Activated T-helper 17 cell treated with anti-CD3 and anti-CD28 coated beads, Interleukin-2, amount 50 U/mL, for 72 hours (primary cell): ENCODE results near the gene DNAJC21. TPM values are rescaled to one million over a fixed set of nuclear protein-coding genes. Genes with fewer than 3 reads are reported as not detected.
A peak's percentile ranks its signal among the peaks of the same experiment; 100 is the strongest.

ENCODE experiments used
- ATAC-seq: fragments of 150-1000 bp; cut with Tn5 transposase; replicated peaks from 2 replicates; pipeline ENCODE4 v1.10.0; 2021; ENCODE audit warnings: mild to moderate bottlenecking, moderate library complexity
- H3K27ac Mint-ChIP-seq: one replicate; pipeline ENCODE4 v1.8.0; 2022; ENCODE audit warnings: mixed read lengths
- H3K27me3 Mint-ChIP-seq: one replicate; pipeline ENCODE4 v1.8.0; 2022; ENCODE audit warnings: mixed read lengths
- H3K36me3 Mint-ChIP-seq: one replicate; pipeline ENCODE4 v1.8.0; 2022; ENCODE audit warnings: low read depth, mild to moderate bottlenecking, mixed read lengths
- H3K4me1 Mint-ChIP-seq: one replicate; pipeline ENCODE4 v1.8.0; 2022; ENCODE audit warnings: mixed read lengths
- H3K4me3 Mint-ChIP-seq: one replicate; pipeline ENCODE4 v1.8.0; 2022; ENCODE audit warnings: mild to moderate bottlenecking, mixed read lengths
- H3K9me3 Mint-ChIP-seq: one replicate; pipeline ENCODE4 v1.8.0; 2022; ENCODE audit warnings: mixed read lengths
- total RNA-seq, 2 donors: library from RNA; stranded (reverse); gene quantifications; one replicate each; pipeline ENCODE4 v1.2.3, GENCODE V29; 2022

The DNAJC21 gene
- 10 to 100 TPM; 33.2 to 53.4 TPM for total RNA-seq

DNA sequence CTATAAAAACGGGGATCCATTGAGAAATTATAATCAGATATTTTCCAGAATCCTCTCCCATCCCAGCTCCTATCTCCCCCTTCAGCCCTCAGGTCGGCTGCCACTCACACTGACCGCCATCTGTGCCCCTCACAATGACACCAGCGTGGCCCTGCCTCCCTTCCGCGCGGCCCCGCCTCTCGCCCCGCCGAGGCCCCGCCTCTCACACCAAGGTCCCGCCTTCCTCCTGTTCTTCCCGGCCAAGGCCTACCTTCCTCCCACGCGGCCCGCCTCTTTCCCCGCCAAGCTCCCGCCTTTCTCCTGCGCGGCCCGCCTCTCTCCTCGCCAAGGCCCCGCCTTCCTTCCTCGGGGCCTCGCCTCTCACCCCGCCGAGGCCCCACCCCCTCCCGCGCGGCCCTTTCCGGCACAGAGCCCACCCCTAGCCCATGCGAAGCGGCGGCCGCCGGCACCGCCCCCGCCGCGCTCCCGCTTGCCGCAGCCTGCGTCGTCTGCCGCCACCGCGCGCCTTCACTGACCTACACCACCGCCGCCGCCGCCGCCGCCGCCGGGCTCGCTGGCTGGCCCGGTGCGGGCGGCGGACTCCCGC is at the start of gene DNAJC21:
TSS of gene DNAJC21 (plus strand) at position 426 of the 586 bp plus-strand sequence. CDS start 261 bp downstream, outside the sequence.
- peaks cover 20% of the 10 kb centered on the region for H3K4me1 Mint-ChIP-seq
- H3K36me3 Mint-ChIP-seq, result peaks cover 59% of the 10 kb centered on the region
- H3K9me3 Mint-ChIP-seq, result no peaks in the 10 kb centered on the region
- peak; percentile 91 for ATAC-seq
- peak within 1 kb of the TSS; percentile 88 for H3K4me3 Mint-ChIP-seq
- H3K27ac Mint-ChIP-seq, result peak within 1 kb of the TSS; percentile 95
- H3K27me3 Mint-ChIP-seq, result no peaks in the 10 kb centered on the region

DNA sequence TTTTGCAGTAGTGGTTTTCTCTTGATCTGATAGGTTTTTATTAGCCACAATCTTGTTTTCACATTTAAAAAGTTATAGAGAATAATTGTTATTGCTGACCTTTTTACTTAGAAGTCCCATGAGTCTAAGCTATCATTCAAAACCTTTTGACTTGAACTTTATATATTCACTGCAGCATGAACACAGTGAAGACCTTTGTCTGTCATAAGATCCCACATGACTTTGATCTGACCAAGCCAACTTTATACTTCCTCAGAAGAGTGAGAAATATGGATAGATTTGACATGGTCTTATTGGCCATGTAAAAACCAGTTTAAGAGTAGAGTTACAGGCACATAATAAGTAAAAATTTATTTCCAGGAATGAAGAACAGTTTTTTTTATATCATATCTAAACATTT is 48.1 kb upstream of the DNAJC21 start:
- Mint-ChIP-seq H3K36me3 (no peaks in the 10 kb centered on the region), H3K27me3 (peaks cover 11% of the 10 kb centered on the region), H3K4me3 (no peak overlapping the region), H3K9me3 (no peaks in the 10 kb centered on the region), H3K27ac (no peak overlapping the region), H3K4me1 (no peaks in the 10 kb centered on the region)
- ATAC-seq, result no peak

DNA sequence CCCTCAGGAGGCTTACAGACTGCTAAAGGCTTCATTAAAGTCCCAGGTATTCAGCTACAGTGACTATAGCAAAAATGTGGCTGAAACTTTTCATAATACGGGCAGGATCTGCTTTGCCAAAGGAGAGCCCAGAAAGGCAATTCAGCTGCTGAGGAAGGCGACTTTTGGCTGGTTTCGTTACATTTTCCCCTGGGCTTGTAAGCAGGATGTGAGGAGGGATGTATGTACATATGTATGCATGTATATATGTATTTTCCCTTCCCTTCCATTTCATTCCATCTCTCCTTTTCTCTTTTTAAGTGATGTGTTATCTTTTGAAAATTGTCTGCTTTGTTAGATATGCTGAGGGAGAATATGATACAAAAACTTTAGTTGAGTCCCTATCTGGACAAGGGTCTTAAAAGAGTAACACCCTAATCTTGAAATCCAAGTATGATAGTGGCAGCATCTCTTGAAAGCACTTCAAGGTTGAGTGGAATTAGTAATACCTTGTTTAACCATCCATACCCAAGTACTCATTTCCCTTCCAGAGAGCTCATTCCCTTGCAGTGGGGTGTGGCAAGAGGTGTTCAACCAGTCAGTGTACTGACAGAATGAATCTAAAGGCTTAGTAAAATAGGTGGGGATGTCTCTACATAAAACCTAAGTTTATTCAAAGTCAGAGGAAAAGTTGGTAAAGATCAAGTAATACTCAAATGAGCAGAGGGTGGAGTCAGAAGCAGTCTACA is 42.8 kb upstream of the DNAJC21 start:
- no peak for ATAC-seq
- Mint-ChIP-seq H3K4me1 (no peaks in the 10 kb centered on the region), H3K27ac (no peak overlapping the region)

DNA sequence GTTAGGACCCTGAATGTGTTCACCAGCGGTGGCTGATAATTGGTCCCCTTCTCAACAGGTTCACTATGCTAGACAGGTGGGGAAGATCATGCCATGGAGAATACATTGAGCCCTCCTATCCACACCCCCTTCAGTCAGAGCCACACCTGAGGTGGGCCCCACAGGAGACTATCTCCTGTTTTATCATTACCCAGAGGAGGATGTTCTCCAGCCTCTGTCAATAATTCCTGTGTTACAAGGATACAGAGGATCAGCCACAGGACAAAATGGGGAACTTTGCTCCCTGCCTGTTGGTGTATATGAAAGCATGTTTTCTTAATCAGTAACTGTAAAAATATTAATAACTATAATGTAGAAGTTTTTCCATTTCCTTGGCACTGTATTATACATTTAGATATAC is 40.0 kb upstream of the DNAJC21 start:
- peaks cover 6% of the 10 kb centered on the region for H3K27me3 Mint-ChIP-seq
- no peaks in the 10 kb centered on the region for H3K4me1 Mint-ChIP-seq
- no peaks in the 10 kb centered on the region for H3K36me3 Mint-ChIP-seq
- H3K27ac Mint-ChIP-seq, result no peak overlapping the region
- no peak for ATAC-seq
- no peaks in the 10 kb centered on the region for H3K9me3 Mint-ChIP-seq
- no peak overlapping the region for H3K4me3 Mint-ChIP-seq

More for the DNA sequence above, 42.8 kb upstream of the DNAJC21 start:
- no peak overlapping the region for H3K4me3 Mint-ChIP-seq
- peaks cover 10% of the 10 kb centered on the region for H3K27me3 Mint-ChIP-seq
- no peaks in the 10 kb centered on the region for H3K36me3 Mint-ChIP-seq
- H3K9me3 Mint-ChIP-seq, result no peaks in the 10 kb centered on the region

- peaks cover 2% of the 10 kb centered on the region for H3K27me3 Mint-ChIP-seq
- no peak overlapping the region for H3K27ac Mint-ChIP-seq
- H3K36me3 Mint-ChIP-seq, result peaks cover 7% of the 10 kb centered on the region
- no peak for ATAC-seq
- H3K4me3 Mint-ChIP-seq, result no peak overlapping the region
- H3K4me1 Mint-ChIP-seq, result no peaks in the 10 kb centered on the region
- no peaks in the 10 kb centered on the region for H3K9me3 Mint-ChIP-seq
These were observed 37.4 kb upstream of the DNAJC21 start for GRCh38 chr5:34891981-34892380.

- no peaks in the 10 kb centered on the region for H3K9me3 Mint-ChIP-seq
- H3K4me3 Mint-ChIP-seq, result no peak overlapping the region
- ATAC-seq, result no peak
- H3K36me3 Mint-ChIP-seq, result peaks cover 7% of the 10 kb centered on the region
- no peak overlapping the region for H3K27ac Mint-ChIP-seq
- no peaks in the 10 kb centered on the region for H3K4me1 Mint-ChIP-seq
- H3K27me3 Mint-ChIP-seq, result no peaks in the 10 kb centered on the region
These were observed 36.9 kb upstream of the DNAJC21 start for GRCh38 chr5:34892414-34892813.

- Mint-ChIP-seq H3K36me3 (peaks cover 7% of the 10 kb centered on the region), H3K27me3 (no peaks in the 10 kb centered on the region), H3K27ac (no peak overlapping the region), H3K4me1 (no peaks in the 10 kb centered on the region), H3K9me3 (no peaks in the 10 kb centered on the region), H3K4me3 (no peak overlapping the region)
- no peak for ATAC-seq
These were observed 34.6 kb upstream of the DNAJC21 start for GRCh38 chr5:34894716-34895115.

DNA sequence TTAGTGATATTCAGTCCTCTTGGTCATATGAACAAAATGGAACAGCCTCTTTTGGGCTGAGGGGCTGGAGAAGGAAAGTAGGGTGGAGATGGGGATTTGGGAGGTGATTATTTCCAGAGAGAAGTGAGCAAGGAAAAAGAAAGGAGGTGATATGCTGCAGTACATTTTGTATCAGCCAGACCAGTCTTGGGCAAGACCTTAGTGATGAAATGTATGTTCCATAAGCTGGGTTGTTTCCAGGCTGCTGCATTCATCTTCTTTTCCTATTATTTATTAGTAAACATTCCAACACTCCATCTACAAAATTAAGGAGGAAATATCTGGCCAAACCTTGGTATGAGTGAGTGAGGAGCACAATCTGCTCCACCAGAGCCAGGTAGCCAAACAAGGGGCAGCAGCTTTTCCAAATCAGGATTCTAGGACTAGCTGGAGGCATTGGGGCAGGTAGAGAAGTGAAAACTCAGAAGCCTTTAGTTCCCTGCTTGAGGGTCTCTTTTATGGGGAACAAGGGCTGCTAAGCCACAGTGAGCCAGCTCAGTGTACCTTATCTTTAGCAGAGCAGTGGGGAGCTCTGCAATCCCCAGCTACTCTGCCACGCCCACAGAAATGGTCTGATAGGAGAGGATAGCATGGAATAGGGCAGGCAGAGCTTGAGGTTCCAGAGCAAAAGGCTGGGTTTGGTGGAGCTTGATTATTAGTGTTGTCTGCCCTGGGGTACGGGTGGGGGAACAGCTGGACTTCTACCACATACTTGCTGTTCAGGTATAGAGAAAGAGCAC is 33.5 kb upstream of the DNAJC21 start:
- Mint-ChIP-seq H3K4me3 (no peak overlapping the region), H3K27me3 (no peaks in the 10 kb centered on the region), H3K4me1 (no peaks in the 10 kb centered on the region), H3K36me3 (peaks cover 7% of the 10 kb centered on the region), H3K9me3 (no peaks in the 10 kb centered on the region), H3K27ac (peak overlapping the region; percentile 21)
- no peak for ATAC-seq

DNA sequence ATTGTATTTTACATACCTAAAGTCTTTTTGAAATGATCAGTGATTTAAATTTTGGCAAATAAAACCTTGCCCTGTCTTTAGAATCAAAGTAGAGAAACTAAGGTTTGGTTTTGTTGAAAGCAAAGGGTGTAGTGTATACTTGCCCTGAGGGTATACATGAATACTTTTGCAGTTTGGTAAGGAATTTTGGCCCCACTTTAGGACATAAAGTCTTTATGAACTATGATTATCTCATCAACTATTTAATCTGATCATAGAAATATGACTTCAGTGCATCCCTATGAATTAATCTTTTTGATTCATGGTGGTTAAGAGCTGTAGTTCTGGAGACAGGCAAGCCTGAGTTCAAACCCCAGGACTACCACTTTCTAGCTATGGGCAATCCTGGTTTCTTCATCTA is 31.7 kb upstream of the DNAJC21 start:
- ATAC-seq, result no peak
- no peaks in the 10 kb centered on the region for H3K4me1 Mint-ChIP-seq
- peaks cover 16% of the 10 kb centered on the region for H3K36me3 Mint-ChIP-seq
- no peaks in the 10 kb centered on the region for H3K27me3 Mint-ChIP-seq
- no peaks in the 10 kb centered on the region for H3K9me3 Mint-ChIP-seq
- no peak overlapping the region for H3K27ac Mint-ChIP-seq
- H3K4me3 Mint-ChIP-seq, result no peak overlapping the region

DNA sequence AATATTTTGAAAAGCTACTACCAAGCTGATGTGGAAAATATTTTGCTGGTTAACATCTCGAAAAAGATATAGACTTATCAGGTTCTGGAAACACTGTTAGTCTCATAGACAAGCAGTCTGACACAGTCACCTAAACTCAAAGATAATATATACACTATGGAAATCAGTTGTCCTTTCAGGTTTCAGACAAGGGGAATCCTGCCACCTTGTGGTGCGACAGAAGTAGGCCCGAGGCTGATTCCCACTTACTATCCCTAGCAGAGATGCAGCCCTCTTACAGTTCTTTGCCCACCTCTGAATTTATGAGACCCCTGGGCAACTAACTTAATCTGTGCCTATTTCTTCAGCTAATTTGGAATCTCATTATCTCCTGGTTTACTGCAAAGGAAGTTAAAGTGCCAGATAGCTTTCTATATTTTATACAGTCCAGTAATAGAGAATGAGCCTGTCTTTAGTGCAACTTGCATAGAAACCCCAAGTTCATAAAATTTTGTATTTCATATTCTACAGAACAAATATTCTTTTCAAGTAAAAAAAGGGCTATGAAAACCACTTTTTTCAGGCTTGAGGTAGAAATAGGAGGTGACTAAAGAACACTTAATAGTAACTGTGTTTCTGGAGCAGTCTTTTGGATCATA is 31.0 kb upstream of the DNAJC21 start:
- Mint-ChIP-seq H3K27ac (no peak overlapping the region), H3K9me3 (no peaks in the 10 kb centered on the region), H3K4me1 (no peaks in the 10 kb centered on the region), H3K36me3 (peaks cover 18% of the 10 kb centered on the region), H3K27me3 (no peaks in the 10 kb centered on the region), H3K4me3 (no peak overlapping the region)
- ATAC-seq, result peak; percentile 67

- ATAC-seq, result no peak
- Mint-ChIP-seq H3K27me3 (no peaks in the 10 kb centered on the region), H3K9me3 (no peaks in the 10 kb centered on the region), H3K4me1 (no peaks in the 10 kb centered on the region), H3K4me3 (no peak overlapping the region), H3K27ac (no peak overlapping the region), H3K36me3 (peaks cover 22% of the 10 kb centered on the region)
These were observed 30.3 kb upstream of the DNAJC21 start for GRCh38 chr5:34899066-34899465.

- no peak overlapping the region for H3K4me3 Mint-ChIP-seq
- H3K27ac Mint-ChIP-seq, result no peak overlapping the region
- no peak for ATAC-seq
- H3K27me3 Mint-ChIP-seq, result no peaks in the 10 kb centered on the region
- peaks cover 32% of the 10 kb centered on the region for H3K36me3 Mint-ChIP-seq
- H3K4me1 Mint-ChIP-seq, result no peaks in the 10 kb centered on the region
- no peaks in the 10 kb centered on the region for H3K9me3 Mint-ChIP-seq
These were observed 28.7 kb upstream of the DNAJC21 start for GRCh38 chr5:34900652-34901051.

DNA sequence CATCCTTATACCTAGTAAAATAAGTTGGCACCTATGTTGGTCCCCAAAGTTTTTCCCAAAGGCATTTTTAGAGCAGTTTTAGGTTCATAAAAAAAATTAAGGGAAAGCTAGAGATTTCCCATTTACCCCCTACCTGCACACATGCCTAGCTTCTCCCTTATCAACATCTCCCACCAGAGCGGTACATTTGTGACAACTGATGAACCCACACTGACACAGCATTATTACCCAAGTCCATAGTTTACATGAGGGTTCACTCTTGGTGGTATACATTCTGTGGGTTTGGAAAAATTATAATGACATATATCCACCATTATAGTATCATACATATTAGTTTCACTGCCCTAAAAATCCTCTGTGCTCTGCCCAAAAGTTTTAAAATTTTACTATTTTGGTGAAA is 26.1 kb upstream of the DNAJC21 start:
- H3K27me3 Mint-ChIP-seq, result no peaks in the 10 kb centered on the region
- H3K4me3 Mint-ChIP-seq, result no peak overlapping the region
- H3K36me3 Mint-ChIP-seq, result peaks cover 46% of the 10 kb centered on the region
- H3K9me3 Mint-ChIP-seq, result no peaks in the 10 kb centered on the region
- ATAC-seq, result no peak
- H3K4me1 Mint-ChIP-seq, result no peaks in the 10 kb centered on the region
- no peak overlapping the region for H3K27ac Mint-ChIP-seq

GRCh38 chr5:34905564-34905963 is 23.8 kb upstream of the DNAJC21 start:
- ATAC-seq, result no peak
- H3K27ac Mint-ChIP-seq, result no peak overlapping the region
- no peaks in the 10 kb centered on the region for H3K9me3 Mint-ChIP-seq
- H3K36me3 Mint-ChIP-seq, result peaks cover 69% of the 10 kb centered on the region
- H3K27me3 Mint-ChIP-seq, result no peaks in the 10 kb centered on the region
- H3K4me3 Mint-ChIP-seq, result no peak overlapping the region
- H3K4me1 Mint-ChIP-seq, result no peaks in the 10 kb centered on the region
